ENCODE data around the gene CEP112. TPM values are rescaled to one million over a fixed set of nuclear protein-coding genes. Genes with fewer than 3 reads are reported as not detected.

Gene CEP112
- total and polyA plus RNA-seq, 2 of the 8 experiments (the other 6 are each of a cell fraction or from before 2014, with no cell fraction given): 0.62 to 3.1 TPM

- no peak for TF ChIP-seq CHD7 (IDR thresholded peaks at IDR 0.05; ENCODE audit: insufficient replicate concordance, low read length)
- no peak for TF ChIP-seq USF2 (IDR thresholded peaks at IDR 0.05; ENCODE audit: low read length)
- TF ChIP-seq JUN (IDR thresholded peaks at IDR 0.05; ENCODE audit: low read depth, low read length): no peak
- TF ChIP-seq NRF1 (IDR thresholded peaks at IDR 0.05; ENCODE audit: low read depth, low read length): no peak
- TF ChIP-seq HDAC2 (IDR thresholded peaks at IDR 0.05; ENCODE audit: borderline replicate concordance in 1 of 2, low read depth in 2 of 2, low read length in 2 of 2): no peak
- no peak for TF ChIP-seq KDM4A (IDR thresholded peaks at IDR 0.05; ENCODE audit: low read depth, low read length, severe bottlenecking)
- no peak for TF ChIP-seq HDAC6 (IDR thresholded peaks at IDR 0.05; ENCODE audit: low read depth, low read length)
- TF ChIP-seq TAF7 (optimal IDR thresholded peaks at IDR 0.05; ENCODE audit: borderline replicate concordance, low read depth, low read length): no peak
- no peak for TF ChIP-seq SUZ12 (IDR thresholded peaks at IDR 0.05; ENCODE audit: low read length)
Observed at GRCh38 chr17:65985571-65985970, 206.4 kb downstream of the CEP112 start (continued).

Measured in H1 (cell line).